Esophagus squamous epithelium (tissue), 4 donors: Measurements from ENCODE around the gene PDIK1L.

Experiments used
- CTCF ChIP-seq, 6 experiments: fragments of 450-650 bp in 4 of 6; fragments of 200-600 bp in 2 of 6; sonication (generic) in 2 of 6; IDR thresholded peaks; one replicate each; pipeline ENCODE4 v1.5.1; 2016 to 2019; ENCODE audit warnings: antibody characterized with exemption in 6 of 6, mild to moderate bottlenecking in 4 of 6, moderate library complexity in 4 of 6
- POLR2A ChIP-seq, 4 donors: fragments of 450-650 bp; IDR thresholded peaks; one replicate each; pipeline ENCODE4 v1.6.1; 2017; ENCODE audit warnings: antibody characterized with exemption in 4 of 4, mild to moderate bottlenecking in 4 of 4, moderate library complexity in 3 of 4

- no peak for TF ChIP-seq CTCF (IDR thresholded peaks at IDR 0.05)
- peak in 1 of 4 donors; percentile 32 for TF ChIP-seq POLR2A (IDR thresholded peaks at IDR 0.05)
These were observed 14.9 kb downstream of the PDIK1L start for GRCh38 chr1:26126321-26127084.
